OCI-LY3 (cell line): ENCODE results near the gene NUTF2.
A peak's percentile ranks its signal among the peaks of the same experiment; 100 is the strongest.

Experiments
- H2AFZ ChIP-seq: fragments of 200-600, 300-600 bp; shearing (Covaris generic); 2 replicates; pipeline ENCODE4 v1.6.0; 2014; ENCODE audit warnings: antibody characterized with exemption, low read depth, low read length
- H3K27ac ChIP-seq: fragments of 200-600, 300-600 bp; sonication (generic); 2 replicates; pipeline ENCODE4 v1.5.1; 2014; ENCODE audit warnings: mild to moderate bottlenecking, low read length, moderate library complexity, mixed read lengths
- H3K27me3 ChIP-seq: fragments of 200-600, 300-600 bp; sonication (generic); 2 replicates; pipeline ENCODE4 v1.6.1; 2014; ENCODE audit warnings: low read depth, low read length, mixed read lengths
- H3K36me3 ChIP-seq: fragments of 200-600, 300-600 bp; sonication (generic); replicated peaks from 2 replicates; pipeline ENCODE3; 2014; ENCODE audit warnings: low read depth, low read length, mixed read lengths
- H3K4me1 ChIP-seq: fragments of 300-600, 200-600 bp; sonication (generic); 2 replicates; pipeline ENCODE4 v1.6.1; 2014; ENCODE audit warnings: low read length, mixed read lengths
- H3K4me2 ChIP-seq: fragments of 200-600, 300-600 bp; sonication (generic); 2 replicates; pipeline ENCODE4 v1.6.1; 2014; ENCODE audit warnings: low read length, mixed read lengths
- H3K4me3 ChIP-seq: fragments of 300-600, 200-600 bp; sonication (generic); 2 replicates; pipeline ENCODE4 v1.5.1; 2014; ENCODE audit warnings: antibody characterized with exemption, mild to moderate bottlenecking, low read length, moderate library complexity
- H3K79me2 ChIP-seq: fragments of 300-600, 200-600 bp; shearing (Covaris generic); 2 replicates; pipeline ENCODE4 v1.6.1; 2014; ENCODE audit warnings: mild to moderate bottlenecking, low read length, mixed read lengths
- H3K9ac ChIP-seq: fragments of 300-600, 200-600 bp; shearing (Covaris generic); 2 replicates; pipeline ENCODE4 v1.6.0; 2014; ENCODE audit warnings: mild to moderate bottlenecking, low read length, moderate library complexity
- H3K9me3 ChIP-seq: fragments of 200-600, 300-600 bp; shearing (Covaris generic); 2 replicates; pipeline ENCODE4 v1.6.1; 2014; ENCODE audit warnings: low read length, mixed read lengths; ENCODE audit not compliant: insufficient read depth
- H4K20me1 ChIP-seq: fragments of 200-600, 300-600 bp; sonication (generic); 2 replicates; pipeline ENCODE4 v1.6.1; 2016; ENCODE audit warnings: low read length, mixed read lengths; ENCODE audit not compliant: insufficient read depth
- CTCF ChIP-seq: fragments of 200-600, 300-600 bp; sonication (generic); IDR thresholded peaks from 2 replicates; pipeline ENCODE4 v1.5.1; 2014; ENCODE audit warnings: antibody characterized with exemption, low read length, low read depth
- EZH2phosphoT487 ChIP-seq: fragments of 200-600 bp; shearing (Covaris generic); IDR thresholded peaks from 2 replicates; pipeline ENCODE4 v1.6.1; 2018; ENCODE audit warnings: antibody characterized with exemption, mixed run types, low read depth

Gene NUTF2

GRCh38 chr16:67846320-67847063, at the start of gene NUTF2:
NUTF2 (plus strand) TSS chr16:67846933; CDS start chr16:67865131, 18,198 bp downstream.
- H3K4me3 ChIP-seq: peak within 1 kb of the TSS; percentile 93

GRCh38 chr16:67800338-67800926, 46.3 kb upstream of the NUTF2 start:
- Histone ChIP-seq H3K27me3 (no peaks in the 10 kb centered on the region), H3K79me2 (peaks cover 69% of the 10 kb centered on the region), H4K20me1 (peaks cover 32% of the 10 kb centered on the region), H3K36me3 (peaks cover 29% of the 10 kb centered on the region), H3K4me2 (no peak overlapping the region), H3K27ac (no peak overlapping the region), H3K9me3 (no peaks in the 10 kb centered on the region), H2AFZ (no peak overlapping the region), H3K4me3 (no peak overlapping the region), H3K9ac (no peak overlapping the region), H3K4me1 (peaks cover 37% of the 10 kb centered on the region)
- TF ChIP-seq EZH2phosphoT487 (no peak), CTCF (no peak)

More at GRCh38 chr16:67846320-67847063, at the start of gene NUTF2:
- Histone ChIP-seq H3K27ac (peak within 1 kb of the TSS; percentile 83), H3K9ac (peak within 1 kb of the TSS; percentile 97), H3K4me1 (peaks cover 28% of the 10 kb centered on the region), H3K79me2 (peaks cover 75% of the 10 kb centered on the region), H2AFZ (peak within 1 kb of the TSS; percentile 57), H3K9me3 (no peaks in the 10 kb centered on the region), H4K20me1 (peaks cover 5% of the 10 kb centered on the region; the same call in 1 of the 2 replicates), H3K36me3 (peaks cover 5% of the 10 kb centered on the region), H3K4me2 (peak within 1 kb of the TSS; percentile 97), H3K27me3 (no peaks in the 10 kb centered on the region)
- TF ChIP-seq CTCF: no peak
- no peak for TF ChIP-seq EZH2phosphoT487

- Histone ChIP-seq H3K4me3 (no peak overlapping the region), H3K27ac (no peak overlapping the region), H3K4me1 (peaks cover 39% of the 10 kb centered on the region), H3K4me2 (no peak overlapping the region), H3K36me3 (peaks cover 29% of the 10 kb centered on the region), H3K27me3 (no peaks in the 10 kb centered on the region), H4K20me1 (peaks cover 32% of the 10 kb centered on the region), H3K79me2 (peaks cover 76% of the 10 kb centered on the region), H2AFZ (no peak overlapping the region), H3K9me3 (no peaks in the 10 kb centered on the region), H3K9ac (no peak overlapping the region)
- TF ChIP-seq EZH2phosphoT487 (no peak), CTCF (no peak)
These were observed 45.5 kb upstream of the NUTF2 start for GRCh38 chr16:67801241-67801640.

- Histone ChIP-seq H2AFZ (no peak overlapping the region), H3K79me2 (peaks cover 71% of the 10 kb centered on the region), H4K20me1 (peaks cover 25% of the 10 kb centered on the region), H3K4me3 (no peak overlapping the region), H3K36me3 (peaks cover 29% of the 10 kb centered on the region), H3K4me1 (peaks cover 39% of the 10 kb centered on the region), H3K9ac (no peak overlapping the region), H3K9me3 (no peaks in the 10 kb centered on the region), H3K4me2 (0 out of 2 replicates have a peak overlapping the region, but pooled peaks have one; percentile 16), H3K27me3 (no peaks in the 10 kb centered on the region), H3K27ac (peak overlapping the region; percentile 19; the same call in 1 of the 2 replicates)
- TF ChIP-seq EZH2phosphoT487: no peak
- no peak for TF ChIP-seq CTCF
These were observed 44.9 kb upstream of the NUTF2 start for GRCh38 chr16:67801883-67802282.
